ENCODE data around the gene MAPKBP1. TPM values are rescaled to one million over a fixed set of nuclear protein-coding genes. Genes with fewer than 3 reads are reported as not detected.

The MAPKBP1 gene
- total and polyA plus RNA-seq, 2 of the 8 experiments (the other 6 are each of a cell fraction or from before 2014, with no cell fraction given), result 4.3 to 11.3 TPM

- TF ChIP-seq ZNF274 (IDR thresholded peaks at IDR 0.05; ENCODE audit: borderline replicate concordance, extremely low read depth, low read length) (no peak), ATF2 (IDR thresholded peaks at IDR 0.05; ENCODE audit: low read length) (no peak), CEBPB (IDR thresholded peaks at IDR 0.05; ENCODE audit: low read depth, low read length) (no peak), HDAC2 (IDR thresholded peaks at IDR 0.05; ENCODE audit: borderline replicate concordance in 1 of 2, low read depth in 2 of 2, low read length in 2 of 2) (no peak), SAP30 (IDR thresholded peaks at IDR 0.05; ENCODE audit: insufficient read depth, insufficient replicate concordance, low read length) (no peak), TEAD4 (IDR thresholded peaks at IDR 0.05; ENCODE audit: low read depth, low read length) (no peak), BRCA1 (IDR thresholded peaks at IDR 0.05; ENCODE audit: low read depth, low read length) (no peak), YY1 (IDR thresholded peaks at IDR 0.05; ENCODE audit: low read depth, low read length) (no peak)
Measured at GRCh38 chr15:41866872-41867579, 92.7 kb downstream of the MAPKBP1 start (continued).

All from H1 (cell line).